Fibroblast of lung (primary cell): ENCODE data around the gene SLX9. TPM values are rescaled to one million over a fixed set of nuclear protein-coding genes. Genes with fewer than 3 reads are reported as not detected.

ENCODE experiments used
- DNase-seq, 2 donors: peaks; one replicate each; pipeline versions ENCODE4 v3.0.0 to v3.0.0-alpha.2; 2010; ENCODE audit warnings: low read depth in 2 of 2
- H2AFZ ChIP-seq: 2 replicates; pipeline ENCODE4 v1.5.1; 2012; ENCODE audit warnings: low read length, control low read depth, inconsistent platforms
- H3K27ac ChIP-seq: 2 replicates; pipeline ENCODE4 v1.5.1; 2011; ENCODE audit warnings: low read length, control low read depth; ENCODE audit not compliant: insufficient read depth
- H3K27me3 ChIP-seq: 2 replicates; pipeline ENCODE4 v1.5.1; 2011; ENCODE audit warnings: mild to moderate bottlenecking, low read length; ENCODE audit not compliant: control insufficient read depth, insufficient read depth
- H3K36me3 ChIP-seq: 2 replicates; pipeline ENCODE4 v1.5.1; 2011; ENCODE audit warnings: low read length; ENCODE audit not compliant: control insufficient read depth, insufficient read depth
- H3K4me1 ChIP-seq: 2 replicates; pipeline ENCODE4 v1.5.1; 2011; ENCODE audit warnings: low read length; ENCODE audit not compliant: control insufficient read depth, insufficient read depth; ENCODE audit errors: extremely low read depth
- H3K4me2 ChIP-seq: 2 replicates; pipeline ENCODE4 v1.5.1; 2011; ENCODE audit warnings: low read length, control low read depth; ENCODE audit not compliant: insufficient read depth; ENCODE audit errors: extremely low read depth
- H3K4me3 ChIP-seq, 4 experiments: fragments of 200-600 bp in 1 of 4; sonication (generic) in 1 of 4; replicated peaks in 1 of 4; 2 replicates each; pipeline ENCODE4 v1.5.1; 2011 to 2016; ENCODE audit warnings: low read length in 4 of 4, low read depth in 3 of 4, mild to moderate bottlenecking in 3 of 4, control low read depth in 2 of 4, inconsistent platforms in 1 of 4, mixed read lengths in 1 of 4; ENCODE audit not compliant: insufficient read depth in 1 of 4; ENCODE audit errors: control extremely low read depth in 1 of 4
- H3K79me2 ChIP-seq: 2 replicates; pipeline ENCODE4 v1.5.1; 2012; ENCODE audit warnings: mild to moderate bottlenecking, low read length, inconsistent platforms; ENCODE audit not compliant: control insufficient read depth, insufficient read depth
- H3K9ac ChIP-seq: 2 replicates; pipeline ENCODE4 v1.5.1; 2011; ENCODE audit warnings: mild to moderate bottlenecking, low read length, control low read depth; ENCODE audit not compliant: insufficient read depth
- H3K9me3 ChIP-seq: 2 replicates; pipeline ENCODE4 v1.5.1; 2012; ENCODE audit warnings: low read depth, low read length; ENCODE audit not compliant: control insufficient read depth, insufficient read depth
- H4K20me1 ChIP-seq: 2 replicates; pipeline ENCODE4 v1.5.1; 2011; ENCODE audit warnings: low read length; ENCODE audit not compliant: control insufficient read depth, insufficient read depth; ENCODE audit errors: extremely low read depth
- EZH2 ChIP-seq: IDR thresholded peaks from 2 replicates; pipeline ENCODE4 v1.5.1; 2012; ENCODE audit warnings: low read length, control low read depth, mild to moderate bottlenecking; ENCODE audit errors: missing control alignments
- polyA plus RNA-seq, 2 donors: library from polyadenylated mRNA; depleted of rRNA in 1 of 2; stranded (reverse) in 1 of 2; unstranded in 1 of 2; fragments of >200 nt; gene quantifications; 2 replicates each; pipeline ENCODE4 v1.2.1, GENCODE V29; 2011 to 2012; ENCODE audit warnings: missing spikeins in 1 of 2
- total RNA-seq: library from RNA; depleted of rRNA; stranded (reverse); fragments of >200 nt; gene quantifications from 2 replicates; pipeline ENCODE4 v1.2.1, GENCODE V29; 2014
- TF ChIP-seq, protein P1 (sequence below), 2 donors: IDR thresholded peaks in 1 of 2; conservative IDR thresholded peaks in 1 of 2; 1 replicate in 1 of 2; 2 replicates in 1 of 2; pipeline ENCODE4 v1.5.1; 2011 to 2012; ENCODE audit warnings: low read length in 2 of 2, control low read depth in 1 of 2, inconsistent platforms in 1 of 2, low read depth in 1 of 2, mild to moderate bottlenecking in 1 of 2

The SLX9 gene
- total and polyA plus RNA-seq, 2 donors (not counting 1 experiment from before 2014, with no cell fraction given) = 9.7 to 14.9 TPM

DNA sequence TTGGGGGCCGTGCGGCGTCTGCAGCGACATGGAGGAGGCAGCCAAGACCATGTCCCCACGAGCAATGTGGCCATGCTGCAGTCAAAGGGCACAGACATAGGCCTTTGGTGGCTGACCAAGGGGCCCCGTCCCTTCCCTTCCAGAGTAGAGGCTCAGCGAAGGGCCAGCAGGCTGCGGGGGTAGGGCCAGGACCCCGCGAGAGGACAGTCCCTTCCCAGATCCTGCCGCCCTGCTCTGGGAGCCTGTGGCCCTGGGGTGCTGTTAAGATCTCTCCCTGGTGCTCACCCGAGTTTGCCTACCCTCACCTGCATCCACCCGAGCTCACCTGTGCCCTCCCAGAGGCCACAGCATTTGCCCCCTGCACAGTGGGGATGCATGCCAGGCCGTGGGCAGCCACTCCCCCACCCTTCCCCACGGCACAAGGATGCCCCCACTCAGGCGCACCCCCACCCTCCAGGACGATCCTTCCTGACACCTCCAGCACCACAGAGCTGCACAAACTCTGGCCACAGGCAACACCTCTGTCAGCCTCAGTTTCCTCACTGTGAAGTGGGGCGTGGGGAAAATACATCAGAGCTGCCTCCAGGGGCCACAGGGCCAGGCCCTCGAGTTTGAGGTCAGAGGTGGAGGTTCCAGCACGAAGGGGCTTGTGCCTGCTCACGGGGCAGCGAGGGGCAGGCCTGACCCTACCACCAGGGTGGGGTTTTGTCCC is 34.7 kb upstream of the SLX9 start:
- no peaks in the 10 kb centered on the region for H3K79me2 ChIP-seq
- H3K9ac ChIP-seq = no peak overlapping the region
- H2AFZ ChIP-seq = no peak overlapping the region
- no peak overlapping the region for H3K27ac ChIP-seq
- no peak overlapping the region for H3K4me2 ChIP-seq
- no peaks in the 10 kb centered on the region for H4K20me1 ChIP-seq
- H3K27me3 ChIP-seq = peaks cover 27% of the 10 kb centered on the region
- no peaks in the 10 kb centered on the region for H3K36me3 ChIP-seq
- no peak for TF ChIP-seq EZH2
- DNase-seq = no peak
- no peaks in the 10 kb centered on the region for H3K4me1 ChIP-seq
- H3K4me3 ChIP-seq = no peak overlapping the region
- peaks cover 3% of the 10 kb centered on the region for H3K9me3 ChIP-seq

DNA sequence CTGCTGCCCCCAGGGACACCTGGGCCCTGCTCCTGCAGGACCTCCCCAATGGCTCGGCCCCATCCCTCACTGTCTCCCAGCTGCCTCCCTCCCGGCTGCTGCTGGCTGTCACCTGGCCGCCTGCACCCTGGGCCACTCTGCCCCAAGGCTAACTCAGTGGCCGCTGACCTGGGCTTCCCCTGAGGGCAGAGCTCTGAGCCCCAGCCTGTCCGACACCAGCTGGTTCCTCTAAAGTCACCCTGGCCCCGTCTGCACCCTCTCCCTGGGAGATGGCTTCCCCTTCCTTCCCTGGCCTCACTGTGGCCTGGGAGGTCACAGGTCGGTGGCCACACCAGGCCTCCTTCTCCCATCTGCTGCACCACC is 34.1 kb upstream of the SLX9 start:
- peaks cover 3% of the 10 kb centered on the region for H3K9me3 ChIP-seq
- peaks cover 27% of the 10 kb centered on the region for H3K27me3 ChIP-seq
- H3K4me2 ChIP-seq = no peak overlapping the region
- H3K4me1 ChIP-seq = no peaks in the 10 kb centered on the region
- TF ChIP-seq EZH2 = no peak
- TF ChIP-seq, protein P1, sequence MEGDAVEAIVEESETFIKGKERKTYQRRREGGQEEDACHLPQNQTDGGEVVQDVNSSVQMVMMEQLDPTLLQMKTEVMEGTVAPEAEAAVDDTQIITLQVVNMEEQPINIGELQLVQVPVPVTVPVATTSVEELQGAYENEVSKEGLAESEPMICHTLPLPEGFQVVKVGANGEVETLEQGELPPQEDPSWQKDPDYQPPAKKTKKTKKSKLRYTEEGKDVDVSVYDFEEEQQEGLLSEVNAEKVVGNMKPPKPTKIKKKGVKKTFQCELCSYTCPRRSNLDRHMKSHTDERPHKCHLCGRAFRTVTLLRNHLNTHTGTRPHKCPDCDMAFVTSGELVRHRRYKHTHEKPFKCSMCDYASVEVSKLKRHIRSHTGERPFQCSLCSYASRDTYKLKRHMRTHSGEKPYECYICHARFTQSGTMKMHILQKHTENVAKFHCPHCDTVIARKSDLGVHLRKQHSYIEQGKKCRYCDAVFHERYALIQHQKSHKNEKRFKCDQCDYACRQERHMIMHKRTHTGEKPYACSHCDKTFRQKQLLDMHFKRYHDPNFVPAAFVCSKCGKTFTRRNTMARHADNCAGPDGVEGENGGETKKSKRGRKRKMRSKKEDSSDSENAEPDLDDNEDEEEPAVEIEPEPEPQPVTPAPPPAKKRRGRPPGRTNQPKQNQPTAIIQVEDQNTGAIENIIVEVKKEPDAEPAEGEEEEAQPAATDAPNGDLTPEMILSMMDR (conservative IDR thresholded peaks at IDR 0.05 in 1 of 2, IDR thresholded peaks at IDR 0.05 in 1 of 2; ENCODE audit: low read depth in 1 of 2, low read length in 2 of 2) = no peak
- no peaks in the 10 kb centered on the region for H3K79me2 ChIP-seq
- H3K4me3 ChIP-seq = no peak overlapping the region
- no peaks in the 10 kb centered on the region for H4K20me1 ChIP-seq
- H2AFZ ChIP-seq = no peak overlapping the region
- H3K36me3 ChIP-seq = no peaks in the 10 kb centered on the region
- H3K27ac ChIP-seq = no peak overlapping the region
- H3K9ac ChIP-seq = no peak overlapping the region
- DNase-seq = no peak

DNA sequence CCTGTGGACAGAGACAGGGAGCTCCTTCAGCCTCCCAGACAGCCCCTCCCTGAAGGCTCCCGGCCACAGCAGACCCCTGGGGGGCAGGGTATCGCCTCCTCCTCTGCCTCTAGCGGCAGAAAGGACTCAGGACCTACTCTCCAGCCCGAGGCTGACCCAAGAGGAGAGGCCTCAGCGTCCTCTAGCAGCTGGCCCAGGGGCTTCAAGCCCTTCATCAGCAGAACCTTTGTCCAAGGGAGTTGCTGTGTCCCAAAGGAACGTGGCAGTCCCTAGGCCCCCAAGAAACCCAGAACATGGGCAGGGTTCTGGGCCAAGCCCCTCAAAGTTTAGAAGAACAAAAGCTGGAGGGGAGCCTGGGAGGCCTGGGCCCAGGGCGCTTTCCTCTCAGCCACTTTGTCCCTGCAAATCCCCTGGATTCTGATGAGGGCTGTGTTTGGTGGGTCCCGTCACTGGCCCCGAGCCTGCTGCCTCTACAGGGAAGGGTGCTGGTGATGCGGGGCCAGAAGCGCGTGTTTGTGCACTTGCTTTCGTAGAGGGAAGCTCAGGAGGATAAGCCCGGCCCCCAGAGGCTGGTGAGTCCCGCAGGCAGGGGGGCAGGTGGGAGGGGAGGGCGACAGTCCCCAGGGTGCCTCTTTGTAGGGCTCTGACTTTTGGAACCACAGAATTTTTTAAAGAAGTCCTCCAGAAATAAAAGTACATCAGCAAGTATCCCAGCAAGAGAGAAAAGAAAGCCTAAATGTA is 32.4 kb upstream of the SLX9 start:
- DNase-seq = no peak
- H2AFZ ChIP-seq = no peak overlapping the region
- H3K9me3 ChIP-seq = peaks cover under 1% of the 10 kb centered on the region
- peaks cover 27% of the 10 kb centered on the region for H3K27me3 ChIP-seq
- H3K4me1 ChIP-seq = no peaks in the 10 kb centered on the region
- no peaks in the 10 kb centered on the region for H4K20me1 ChIP-seq
- TF ChIP-seq, protein P1 (conservative IDR thresholded peaks at IDR 0.05 in 1 of 2, IDR thresholded peaks at IDR 0.05 in 1 of 2; ENCODE audit: low read depth in 1 of 2, low read length in 2 of 2) = no peak
- no peak for TF ChIP-seq EZH2
- H3K9ac ChIP-seq = no peak overlapping the region
- H3K4me3 ChIP-seq = no peak overlapping the region
- no peak overlapping the region for H3K4me2 ChIP-seq
- H3K27ac ChIP-seq = no peak overlapping the region
- no peaks in the 10 kb centered on the region for H3K36me3 ChIP-seq
- no peaks in the 10 kb centered on the region for H3K79me2 ChIP-seq
